ENCODE measurements around the gene TRIP12.
"Not testable (repeated sequence)": the region's sequence is repeated elsewhere in the genome, so short reads cannot be mapped to it uniquely, and the experiment has no call there.

Gene TRIP12

DNA sequence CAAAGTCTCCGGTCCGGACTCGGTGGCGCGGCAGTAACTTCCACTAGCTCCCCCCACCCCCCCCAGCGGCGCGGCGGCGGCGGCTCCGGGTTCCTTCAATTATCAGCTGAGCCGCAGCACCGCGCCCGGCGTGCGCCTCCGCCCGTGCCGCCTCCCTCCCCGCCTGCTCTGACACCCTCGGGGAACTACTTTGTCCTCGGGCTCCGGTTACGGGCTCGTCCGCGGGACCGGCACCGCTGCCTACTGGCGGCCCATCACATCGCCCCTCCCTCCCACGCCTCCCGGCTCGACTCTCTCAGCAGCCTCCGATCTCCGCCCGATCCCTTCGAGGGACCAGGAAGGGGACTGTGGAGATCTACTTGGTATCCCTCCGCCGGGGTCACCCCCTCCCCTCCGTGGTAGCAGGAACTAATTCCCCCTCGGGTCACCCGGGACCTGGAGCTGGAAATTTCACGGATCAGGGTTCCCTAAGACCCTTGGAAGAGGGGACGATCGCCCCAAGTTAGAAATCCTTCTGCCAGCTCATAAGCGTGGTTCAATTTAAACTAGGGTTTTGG, at the start of gene TRIP12:
Gene TRIP12 (minus strand): TSS at position 118 of the 557 bp plus-strand sequence. CDS start 41,930 bp downstream, outside the sequence.
- peak; percentile 90 for DNase-seq

DNA sequence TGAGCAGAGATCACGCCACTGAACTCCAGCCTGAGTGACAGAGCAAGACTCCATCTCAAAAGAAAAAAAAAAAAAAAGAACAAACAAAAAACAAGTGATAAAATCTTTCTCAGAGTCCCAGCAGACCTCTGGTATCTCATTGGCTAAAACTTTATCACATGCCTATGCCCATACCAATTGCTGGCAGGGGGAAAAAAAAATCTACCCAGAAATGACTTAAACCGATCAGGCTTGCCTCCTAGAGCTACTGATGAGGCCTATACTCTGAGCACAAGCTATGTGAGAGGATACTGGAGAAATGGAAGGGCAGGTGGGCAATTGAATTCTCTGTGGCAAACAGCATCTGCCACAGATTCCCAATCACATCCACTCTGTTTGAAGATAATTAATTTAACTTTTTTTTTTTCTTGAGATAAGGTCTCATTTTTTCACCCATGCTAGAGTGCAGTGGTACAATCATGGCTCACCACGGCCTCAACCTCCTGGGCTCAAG, 49.5 kb upstream of the TRIP12 start:
- DNase-seq = no peak

DNA sequence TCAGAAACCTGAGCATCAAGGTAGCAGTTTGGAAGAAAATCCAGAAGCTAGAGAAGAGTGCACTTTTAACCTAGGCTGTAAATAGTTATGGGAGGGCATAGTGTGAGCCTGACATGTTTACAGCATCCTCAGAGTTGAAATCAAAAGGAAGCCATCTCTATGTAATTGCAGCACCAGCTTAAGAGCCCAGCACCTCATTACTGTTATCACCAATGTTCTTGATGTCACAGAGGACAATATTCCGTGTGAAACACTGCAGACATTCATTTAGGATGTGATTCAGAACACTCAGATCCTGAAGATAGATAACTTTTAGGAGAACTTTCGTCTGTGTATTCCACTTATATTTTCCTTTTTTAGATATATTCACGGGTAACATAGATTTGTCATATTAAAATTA, 48.6 kb upstream of the TRIP12 start:
- no peak for DNase-seq

DNA sequence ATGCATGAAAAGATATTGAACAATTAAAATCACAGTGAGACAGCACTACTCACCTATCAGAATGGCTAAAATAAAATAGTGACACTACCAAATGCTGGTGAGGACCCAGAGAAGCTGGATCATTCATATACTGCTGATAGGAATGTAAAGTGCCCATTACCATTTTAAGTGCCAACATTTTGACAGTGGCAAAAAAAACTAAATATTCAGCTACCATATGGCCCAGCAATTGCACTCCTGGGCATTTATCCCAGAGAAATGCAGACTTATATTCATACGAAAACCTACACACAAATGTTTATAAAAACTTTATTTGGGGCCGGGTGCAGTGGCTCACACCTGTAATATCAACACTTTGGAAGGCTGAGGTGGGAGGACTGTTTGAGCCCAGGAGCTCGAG, 48.1 kb upstream of the TRIP12 start:
- DNase-seq = no peak

DNA sequence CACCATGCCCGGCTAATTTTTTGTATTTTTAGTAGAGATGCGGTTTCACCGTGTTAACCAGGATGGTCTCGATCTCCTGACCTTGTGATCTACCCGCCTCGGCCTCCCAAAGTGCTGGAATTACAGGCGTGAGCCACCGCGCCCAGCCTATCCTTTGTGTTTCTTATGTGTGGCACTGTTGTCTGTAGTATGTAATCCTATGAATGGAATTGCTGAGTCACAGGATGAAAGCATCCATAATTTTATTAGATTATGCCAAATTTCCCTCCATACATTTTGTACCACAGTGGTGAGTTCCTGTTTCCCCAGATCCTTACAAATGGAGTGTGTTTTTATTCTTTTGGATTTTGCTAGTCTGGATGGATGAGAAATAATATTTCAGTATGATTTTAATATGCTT, 41.8 kb upstream of the TRIP12 start:
- not testable (repeated sequence) for DNase-seq

DNA sequence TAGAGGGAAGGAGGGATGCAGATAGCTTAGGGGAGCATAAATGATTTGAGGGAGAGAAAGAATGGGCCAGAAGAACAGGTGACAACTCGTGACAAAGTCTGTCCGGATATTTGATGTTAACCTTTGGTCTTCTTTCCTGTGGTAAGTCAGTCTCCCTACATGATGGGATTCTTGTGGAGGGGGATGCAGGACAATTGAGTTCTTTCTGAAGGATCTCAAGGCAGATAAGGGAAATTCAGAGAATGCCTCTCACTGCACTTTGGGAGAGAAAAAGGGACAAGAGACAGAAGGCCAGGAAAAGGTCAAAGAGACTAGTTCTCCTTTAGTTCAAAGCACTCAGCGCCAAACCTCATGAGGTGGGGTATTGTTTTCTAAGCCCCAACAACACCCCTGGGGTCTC, 34.7 kb upstream of the TRIP12 start:
- DNase-seq = no peak

DNA sequence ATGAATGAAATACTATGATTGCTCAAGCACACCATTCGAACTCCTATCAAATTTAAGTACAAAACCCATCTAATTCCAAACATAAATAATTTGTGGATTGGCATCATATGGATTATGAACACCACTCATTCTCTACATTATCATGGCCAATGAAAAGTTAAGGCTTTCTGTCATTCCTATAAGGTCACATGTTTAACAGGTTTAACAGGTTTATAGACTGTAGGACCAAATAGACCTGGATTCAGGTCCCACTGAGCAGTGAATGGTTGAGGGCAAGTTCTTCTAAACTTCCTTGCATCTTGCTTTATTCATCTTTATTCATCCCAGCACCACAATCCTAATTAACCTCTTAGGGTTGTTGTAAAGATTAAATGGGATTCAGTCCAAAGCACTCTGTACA, 33.9 kb upstream of the TRIP12 start:
- DNase-seq = no peak

DNA sequence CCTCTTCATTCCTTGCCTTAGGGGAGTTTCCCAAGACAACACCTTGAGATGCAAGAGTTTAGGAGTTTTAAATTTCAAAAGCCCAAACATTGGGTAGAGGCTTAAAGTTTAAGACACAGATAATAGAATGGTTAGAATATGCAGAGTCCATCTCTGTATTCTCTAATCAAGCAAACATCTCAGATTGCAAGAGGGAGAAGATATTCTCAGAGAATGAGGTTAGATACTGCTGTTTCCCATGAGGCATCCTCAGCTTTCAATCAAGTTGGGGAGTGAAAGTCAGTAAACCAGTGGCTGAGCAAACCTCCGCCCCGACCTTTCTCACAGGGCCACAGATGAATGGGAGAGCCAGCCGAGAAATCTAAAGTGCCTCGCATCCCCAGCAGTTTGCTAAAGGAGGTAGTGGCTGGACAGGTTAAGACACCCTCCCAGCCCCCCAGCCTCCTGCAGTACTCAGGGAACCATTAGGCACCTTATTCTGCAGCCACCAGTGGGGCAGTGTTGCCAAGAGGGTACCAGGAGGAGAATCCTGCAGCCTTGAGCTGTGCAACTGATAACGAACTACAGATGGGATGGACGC, 30.5 kb upstream of the TRIP12 start:
- no peak for DNase-seq

DNA sequence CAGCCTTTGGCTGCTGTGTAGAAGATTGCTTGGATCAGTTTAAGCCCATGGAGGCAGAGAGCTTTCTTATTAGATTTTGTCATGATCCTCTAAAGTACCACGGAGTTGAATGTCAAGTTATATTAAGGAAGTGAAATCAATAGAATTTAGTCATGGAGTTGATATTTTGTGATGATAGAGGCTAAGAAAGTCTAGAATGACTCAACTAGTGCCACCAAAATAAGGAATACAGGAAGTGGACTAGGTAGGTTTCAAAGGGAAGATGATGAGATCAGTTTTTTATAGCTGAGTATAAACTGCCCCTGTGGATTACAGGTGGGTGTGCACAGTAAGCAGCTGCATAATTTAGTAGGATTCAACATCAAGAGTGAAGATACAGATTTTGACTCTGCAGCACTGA, 25.7 kb upstream of the TRIP12 start:
- DNase-seq = no peak

DNA sequence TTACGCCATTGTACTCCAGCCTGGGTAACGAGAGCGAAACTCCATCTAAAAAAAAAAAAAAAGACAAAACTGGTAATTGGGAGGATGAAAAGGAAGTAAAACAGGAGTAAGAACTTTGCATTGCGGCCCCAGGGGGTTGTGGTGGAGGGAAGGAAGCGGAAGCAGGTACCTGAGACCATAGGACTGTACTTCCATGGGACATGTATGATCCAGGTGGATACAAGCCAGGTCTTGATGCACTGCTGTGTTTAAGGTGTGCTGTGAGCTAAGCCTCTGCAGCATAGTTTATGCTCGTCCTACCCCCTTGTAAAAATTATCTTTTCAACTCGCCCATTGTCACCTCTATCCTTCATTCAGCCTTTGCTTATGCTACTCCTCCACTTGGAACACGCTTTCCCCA, 24.2 kb upstream of the TRIP12 start:
- no peak for DNase-seq

DNA sequence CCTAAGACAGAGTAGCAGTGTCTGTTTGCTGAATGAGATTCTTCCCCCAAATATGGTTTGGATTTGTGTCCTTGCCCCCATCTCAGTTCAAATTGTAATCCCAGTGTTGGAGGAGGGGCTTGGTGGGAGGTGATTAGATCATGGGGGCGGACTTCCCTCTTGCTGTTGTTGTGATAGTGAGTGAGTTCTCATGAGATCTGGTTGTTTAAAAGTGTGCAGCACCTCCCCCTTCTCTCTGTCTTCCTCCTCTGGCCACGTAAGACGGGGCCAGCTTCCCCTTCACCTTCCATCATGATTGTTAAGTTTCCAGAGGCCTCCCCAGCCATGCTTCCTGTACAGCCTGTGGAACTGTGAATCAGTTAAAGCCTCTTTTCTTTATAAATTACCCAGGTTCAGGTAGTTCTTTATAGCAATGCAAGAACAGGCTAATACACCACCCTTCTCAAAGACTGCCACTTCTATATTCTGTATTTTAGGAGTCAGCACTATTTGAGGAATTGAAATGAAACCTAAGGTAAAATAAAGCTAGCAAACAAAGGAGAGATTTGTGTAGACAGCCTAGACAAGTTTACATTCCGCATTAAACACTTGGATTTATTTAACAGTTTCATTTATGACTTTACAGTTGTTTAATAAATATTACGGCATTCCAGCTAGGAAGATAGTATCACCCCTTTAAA, 22.1 kb upstream of the TRIP12 start:
- no peak for DNase-seq

DNA sequence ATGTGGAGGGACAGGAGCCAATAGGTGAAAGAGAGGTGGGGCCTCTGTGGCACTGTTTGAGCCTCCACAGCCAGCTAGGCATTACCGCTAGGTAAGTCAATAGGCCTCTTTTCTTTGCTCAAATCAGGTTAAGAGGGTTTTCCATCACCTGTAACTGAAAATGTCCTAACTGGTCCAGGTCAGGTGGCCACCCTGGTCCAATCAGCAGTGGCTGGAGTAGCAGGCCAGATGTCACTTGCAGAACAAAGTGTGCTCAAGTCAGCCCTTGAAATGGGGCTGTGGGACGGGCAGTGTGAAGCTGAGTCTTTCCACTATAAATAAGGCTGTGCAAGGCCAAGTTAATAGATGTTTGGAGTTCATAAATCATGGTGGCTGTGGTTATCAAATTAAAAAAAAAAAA, 21.4 kb upstream of the TRIP12 start:
- no peak for DNase-seq

DNA sequence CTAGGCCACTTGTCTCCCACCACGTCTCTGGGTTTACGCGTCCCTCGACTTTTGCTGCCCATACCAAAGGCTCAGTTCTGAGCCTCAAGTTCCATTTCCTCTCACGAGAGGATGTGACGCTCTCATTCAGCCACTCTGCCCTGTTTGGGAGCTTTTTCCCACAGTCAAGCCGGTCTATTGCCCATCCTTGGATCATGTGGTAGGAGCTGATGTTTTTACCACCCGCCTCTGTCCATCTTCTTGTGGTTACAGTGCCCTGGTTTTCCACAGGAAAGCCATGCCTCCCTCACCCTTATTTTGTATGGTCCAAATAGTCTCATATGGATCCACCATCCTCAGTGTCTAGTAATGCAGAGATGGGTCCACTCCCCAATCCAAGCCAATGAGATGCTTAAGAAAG, 20.9 kb upstream of the TRIP12 start:
- no peak for DNase-seq

DNA sequence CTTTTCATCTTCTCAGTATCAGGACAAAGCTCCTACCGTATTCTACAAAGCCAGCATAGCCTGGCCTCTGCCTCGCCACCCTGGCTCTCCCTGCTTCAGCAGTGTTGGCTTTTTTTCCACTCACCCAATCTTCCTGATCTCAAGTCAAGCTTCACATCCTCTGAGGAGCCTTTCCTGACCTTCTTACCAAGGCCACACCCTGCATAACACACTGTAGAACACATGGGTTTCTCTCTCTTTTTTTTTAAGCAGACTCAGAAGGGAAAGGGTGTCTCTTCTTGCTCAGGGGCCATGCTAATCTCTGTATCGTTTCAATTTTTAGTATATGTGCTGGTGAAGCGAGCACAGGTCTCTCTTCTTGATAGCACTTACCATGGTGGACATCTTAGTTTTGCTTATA, 15.7 kb upstream of the TRIP12 start:
- DNase-seq = no peak

DNA sequence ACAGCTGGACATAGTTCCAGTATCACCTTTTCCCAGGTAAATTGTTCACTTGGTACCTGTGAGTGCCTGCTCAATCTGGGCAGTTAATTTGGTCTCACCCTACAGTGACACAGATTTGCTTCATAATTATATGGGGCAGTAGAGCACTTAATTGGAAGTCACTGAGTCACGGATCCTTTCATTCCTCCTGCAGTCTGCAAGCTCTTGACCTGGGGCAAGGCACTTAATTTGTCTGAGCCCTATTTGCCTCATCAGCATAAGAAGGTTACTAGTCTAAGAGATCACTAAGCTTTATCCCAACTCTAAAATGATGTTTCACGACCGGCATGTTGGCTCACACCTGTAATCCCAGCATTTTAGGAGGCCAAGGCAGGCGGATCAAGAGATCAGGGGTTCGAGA, 9.4 kb upstream of the TRIP12 start:
- no peak for DNase-seq

DNA sequence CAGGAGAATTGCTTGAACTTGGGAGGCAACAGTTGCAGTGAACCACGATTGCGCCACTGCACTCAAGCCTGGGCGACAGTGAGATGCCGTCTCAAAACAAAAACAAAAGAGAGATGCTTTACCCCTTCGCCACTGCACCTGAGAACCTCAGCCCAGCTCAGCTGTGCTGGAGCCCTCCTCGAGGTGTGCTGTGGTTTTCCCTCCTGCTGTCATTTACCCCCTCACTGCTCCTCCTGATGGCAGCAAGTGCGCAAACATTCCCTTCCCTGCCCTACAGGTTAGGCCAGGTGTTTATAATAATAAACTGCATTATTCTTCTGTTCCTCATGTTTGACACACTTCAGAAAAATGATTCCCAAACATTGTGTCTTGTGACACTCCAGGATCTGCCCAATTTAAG, 8.8 kb upstream of the TRIP12 start:
- no peak for DNase-seq

DNA sequence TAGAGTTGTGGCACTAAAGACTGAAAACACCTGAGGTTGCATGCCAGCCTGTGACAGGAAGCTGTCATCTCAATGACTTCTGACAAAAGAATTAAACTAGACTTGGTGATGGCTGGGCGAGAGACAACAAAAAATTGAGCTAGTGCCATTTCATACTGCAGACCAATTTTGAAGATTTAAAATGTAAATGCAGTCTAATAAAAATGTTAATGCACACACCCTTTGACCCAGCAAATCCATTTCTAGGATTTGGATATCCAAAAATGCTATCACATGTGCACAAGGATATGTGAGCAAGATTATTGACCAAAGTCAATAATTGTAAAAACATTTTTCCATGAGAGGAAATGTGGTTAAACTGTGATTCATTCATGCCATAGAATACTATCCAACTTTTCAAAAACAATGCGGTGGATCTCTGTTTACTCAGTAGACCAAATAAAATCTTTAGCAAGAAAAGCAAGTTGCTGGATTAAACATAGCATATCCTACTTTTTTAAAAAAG, 6.1 kb upstream of the TRIP12 start:
- DNase-seq = no peak

DNA sequence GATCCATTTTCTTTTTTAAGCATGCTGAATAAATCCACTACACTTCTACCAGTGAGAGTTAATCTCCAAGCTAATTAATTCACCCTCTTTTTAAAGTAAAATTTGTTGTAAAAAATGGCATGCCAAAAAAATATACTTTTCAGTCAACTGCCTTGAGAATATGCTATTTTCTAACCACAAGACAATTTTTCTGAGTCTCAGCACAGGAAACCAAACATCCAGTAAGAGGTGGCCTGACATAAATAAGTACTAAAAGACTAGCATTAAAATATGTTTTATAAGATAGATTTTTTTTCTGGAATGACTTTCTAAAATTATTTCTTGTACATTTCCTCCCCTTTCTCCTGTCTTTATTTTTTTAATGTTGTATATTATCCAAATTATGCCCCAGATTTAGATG, 3.4 kb upstream of the TRIP12 start:
- DNase-seq = no peak

DNA sequence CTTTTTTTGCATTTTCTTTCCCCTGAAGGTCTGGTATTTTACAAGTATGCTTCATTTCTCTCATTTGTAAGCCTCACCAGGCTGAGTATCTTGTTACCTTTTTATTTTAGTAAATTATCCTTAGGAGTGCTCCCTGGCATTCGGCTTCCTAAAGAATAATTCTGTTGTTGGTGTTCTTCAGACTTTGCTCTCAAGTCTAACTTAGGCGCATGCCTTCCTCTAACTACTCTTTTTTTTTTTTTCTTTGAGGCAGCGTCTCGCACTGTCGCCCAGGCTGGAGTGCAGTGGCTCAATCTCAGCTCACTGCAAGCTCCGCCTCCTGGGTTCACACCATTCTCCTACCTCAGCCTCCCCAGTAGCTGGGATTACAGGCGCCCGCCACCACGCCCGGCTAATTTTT, 2.7 kb upstream of the TRIP12 start:
- DNase-seq = not testable (repeated sequence)

DNA sequence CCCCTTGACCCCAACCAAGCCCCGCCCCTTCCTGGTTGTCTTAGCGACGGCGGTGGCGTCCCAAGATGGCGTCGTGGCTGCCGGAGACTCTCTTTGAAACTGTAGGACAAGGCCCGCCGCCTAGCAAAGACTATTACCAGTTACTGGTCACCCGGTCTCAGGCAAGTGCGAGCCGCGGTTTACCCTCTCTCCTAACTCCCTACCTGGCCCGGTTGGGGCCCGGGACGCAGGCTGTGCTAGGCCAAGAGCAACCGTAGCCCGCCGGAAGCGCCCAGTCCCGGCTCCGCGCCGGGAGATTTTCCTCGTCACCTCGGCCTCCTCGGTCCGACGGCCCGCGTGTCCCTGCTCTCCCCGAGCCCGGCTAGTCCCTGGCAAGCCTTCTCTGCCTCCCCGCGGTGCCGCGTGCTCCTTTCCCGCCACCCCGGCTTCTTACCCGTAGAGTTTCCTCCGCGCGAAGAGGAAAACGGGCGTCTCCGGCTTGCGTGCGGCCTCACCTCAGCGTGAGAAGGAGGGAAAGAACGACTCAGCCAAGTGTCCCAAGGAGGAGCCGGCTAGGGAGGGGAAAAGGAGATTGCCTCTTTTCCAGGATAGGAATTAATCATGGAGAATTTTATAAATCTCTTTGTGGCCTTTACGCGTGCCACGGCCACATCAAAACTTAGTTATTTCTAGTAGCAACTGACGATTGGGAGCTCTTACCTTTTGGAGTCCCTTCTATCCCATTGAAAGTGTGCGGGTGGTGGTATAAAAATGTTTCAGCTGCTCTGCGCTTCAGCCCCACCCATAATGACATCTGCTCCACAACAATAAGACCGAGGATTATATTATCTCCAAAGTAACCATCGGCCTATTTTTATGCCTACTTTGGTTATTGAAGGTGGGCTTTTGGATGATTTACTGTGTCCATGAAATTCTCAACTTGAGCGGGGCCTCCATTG, 909 bp upstream of the TRIP12 start, which contains the start of gene FBXO36:
Gene FBXO36 (plus strand): TSS at position 55 of the 938 bp plus-strand sequence. CDS start 11 bp downstream, at position 66.
- DNase-seq = peak; percentile 83

DNA sequence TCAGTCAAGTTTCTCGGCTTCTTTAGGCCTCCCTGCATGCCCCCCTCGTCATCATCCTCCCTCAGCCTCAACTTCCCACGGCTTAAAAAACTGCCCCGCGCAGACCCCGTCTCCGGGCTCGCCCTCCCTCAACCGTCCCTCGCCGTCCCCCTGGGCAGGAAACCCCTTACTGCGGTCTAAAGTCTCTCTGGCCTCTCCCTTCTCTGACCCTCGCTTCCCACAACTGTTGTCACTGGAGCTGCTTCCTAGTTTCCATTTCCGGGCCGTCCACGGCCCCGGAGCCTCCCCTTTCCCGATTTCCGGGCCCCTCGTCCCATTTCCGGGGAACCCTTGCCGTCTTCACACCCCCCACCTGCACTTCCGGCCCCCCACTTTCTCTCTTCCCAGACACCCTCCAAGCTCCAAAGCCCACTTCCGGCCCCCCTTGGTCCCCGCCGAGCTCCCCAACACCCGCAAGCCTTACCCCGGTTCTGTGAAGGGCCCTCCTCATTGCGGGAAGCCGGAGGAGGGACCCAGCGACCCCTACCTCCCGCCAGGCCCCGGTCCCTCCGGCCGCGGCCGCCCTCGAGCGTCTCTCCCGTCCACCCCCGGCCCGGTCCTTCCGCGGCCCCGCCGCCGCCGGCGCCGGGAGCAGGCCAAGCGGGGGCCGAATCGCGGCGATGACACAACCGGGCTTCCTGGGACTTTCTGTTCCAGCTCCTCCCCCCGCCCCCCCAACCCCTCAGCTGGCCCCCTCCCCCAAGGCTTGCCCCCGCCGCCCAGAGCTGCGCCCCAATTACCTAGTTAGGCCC, 513 bp downstream of the TRIP12 start:
- peak; percentile 37 for DNase-seq

DNA sequence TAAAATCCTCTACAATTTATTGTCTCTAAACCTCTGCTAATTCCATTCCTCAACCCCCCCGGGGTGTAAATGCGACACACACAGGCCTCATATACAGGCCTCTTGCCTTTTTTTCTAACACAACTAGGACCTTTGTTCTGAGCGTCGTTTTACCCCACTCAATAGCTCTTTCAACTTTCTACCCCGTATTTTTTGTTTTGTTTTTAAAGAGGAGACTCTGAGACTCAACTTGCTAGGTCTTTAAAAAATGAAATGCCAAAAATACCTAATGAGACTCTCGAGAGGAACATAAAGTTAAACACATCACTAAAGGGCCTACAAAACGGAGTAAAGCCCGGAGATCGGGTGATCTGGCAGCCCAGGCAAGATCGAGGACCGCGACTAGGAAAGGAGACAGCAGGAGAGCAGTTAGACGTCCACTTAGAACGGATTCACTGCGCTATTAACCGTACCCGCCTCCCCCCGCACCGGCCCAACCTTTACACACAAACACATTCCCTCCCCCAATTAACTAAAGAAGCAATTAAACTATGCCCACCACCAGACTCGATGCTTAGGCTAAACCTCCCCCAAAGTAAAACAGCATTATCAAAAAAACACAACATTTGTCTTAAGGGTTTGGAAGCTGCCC, 1.7 kb downstream of the TRIP12 start:
- no peak for DNase-seq
